Stimulated activated CD8-positive, alpha-beta memory T cell treated with anti-CD3 and anti-CD28 coated beads, Interleukin-12 subunit alpha, Interleukin-12 subunit beta, amount 100 ng/mL, for 4 hours (primary cell): Measurements from ENCODE around the gene ZNF586.
"Not testable (repeated sequence)": the region's sequence is repeated elsewhere in the genome, so short reads cannot be mapped to it uniquely, and the experiment has no call there.

Experiments used
- DNase-seq: peaks from one replicate; pipeline ENCODE4 v3.0.0-alpha.2; 2020; ENCODE audit warnings: low read depth

Gene ZNF586

DNA sequence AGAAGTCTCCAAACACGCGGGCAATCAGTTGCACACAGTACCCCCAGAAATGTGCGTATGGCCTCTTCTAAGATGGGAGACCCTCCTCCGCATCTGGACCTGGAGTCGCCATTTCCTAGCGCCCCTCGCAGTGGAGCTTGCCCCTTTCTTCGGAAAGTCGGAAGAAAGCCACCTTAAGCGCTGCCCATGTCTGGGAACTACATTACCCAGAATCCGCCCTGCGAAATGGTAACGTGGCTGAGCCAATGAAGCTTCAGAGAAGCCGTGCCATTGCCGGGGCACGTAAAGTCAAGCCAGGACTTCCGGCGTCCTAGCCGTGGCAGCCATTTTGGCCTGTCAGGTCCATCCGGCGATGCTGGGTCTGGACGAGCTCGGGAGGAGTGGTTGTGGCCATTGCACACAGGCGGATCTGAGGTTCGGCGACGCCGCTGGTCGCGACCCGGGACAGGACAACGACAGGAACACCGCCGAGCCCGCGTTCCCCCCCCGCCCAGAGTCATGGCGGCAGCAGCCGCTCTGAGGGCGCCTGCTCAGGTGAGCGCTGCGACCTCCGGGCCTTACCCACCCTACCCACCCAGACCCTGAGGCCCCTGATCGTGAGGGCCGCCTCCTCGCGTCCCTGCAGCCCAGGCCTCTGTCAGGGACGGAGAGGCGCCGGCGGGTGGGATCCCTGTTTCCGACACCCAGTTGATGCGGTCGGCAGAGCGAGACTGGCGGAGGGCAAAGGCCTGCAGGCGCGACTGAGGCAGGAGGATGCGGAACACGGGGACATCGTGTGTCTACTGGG lies at the start of gene ZNF586:
ZNF586 (plus strand) TSS at position 332 of the 787 bp plus-strand sequence; CDS start at position 499, 167 bp downstream.
- DNase-seq: peak; percentile 74

DNA sequence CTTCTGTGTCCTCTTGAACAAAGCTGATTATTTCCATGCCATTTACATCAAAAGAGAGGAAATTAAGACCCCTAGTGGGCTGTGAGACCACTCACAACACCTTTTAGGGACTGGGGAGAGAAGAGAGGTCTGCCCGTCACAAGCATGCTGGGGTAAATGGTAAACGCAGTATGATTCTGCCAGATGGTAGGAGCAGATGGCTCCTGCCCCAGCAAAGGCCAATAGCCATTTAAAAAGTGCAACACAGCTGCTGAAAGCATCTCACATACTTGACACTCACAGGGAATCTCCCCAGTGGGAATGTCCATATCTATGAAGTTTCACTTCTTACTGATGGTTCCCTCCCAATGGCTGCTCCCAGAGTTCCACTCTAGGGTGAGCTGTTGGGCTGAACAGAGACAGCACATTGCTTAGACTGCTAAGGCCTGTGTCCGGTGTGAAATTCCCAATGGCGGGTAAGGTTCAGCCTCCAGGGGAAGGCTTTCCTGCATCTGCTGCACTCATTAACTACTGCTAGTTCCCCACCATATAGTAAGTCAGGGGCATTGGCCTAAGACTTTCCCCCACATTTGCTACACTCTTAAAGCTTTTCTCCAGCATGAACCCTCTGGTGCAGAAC lies 49.5 kb upstream of the ZNF586 start:
- no peak for DNase-seq

DNA sequence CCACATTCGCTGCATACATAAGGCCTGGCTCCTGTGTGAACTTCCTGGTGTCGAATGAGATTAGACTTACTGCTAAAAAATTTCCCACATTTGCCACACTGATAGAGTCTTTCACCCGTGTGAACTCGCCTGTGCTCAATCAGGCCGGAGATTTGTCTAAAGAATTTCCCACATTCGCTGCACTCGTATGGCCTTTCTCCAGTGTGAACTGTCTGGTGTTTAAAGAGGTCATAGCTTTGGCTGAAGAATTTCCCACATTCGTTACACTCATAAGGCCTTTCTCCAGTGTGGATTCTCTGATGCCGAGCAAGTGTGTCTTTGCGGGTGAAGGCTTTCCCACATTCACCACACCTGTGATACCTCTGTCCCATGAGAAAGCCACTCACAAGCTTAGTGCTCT lies 48.6 kb upstream of the ZNF586 start:
- no peak for DNase-seq

DNA sequence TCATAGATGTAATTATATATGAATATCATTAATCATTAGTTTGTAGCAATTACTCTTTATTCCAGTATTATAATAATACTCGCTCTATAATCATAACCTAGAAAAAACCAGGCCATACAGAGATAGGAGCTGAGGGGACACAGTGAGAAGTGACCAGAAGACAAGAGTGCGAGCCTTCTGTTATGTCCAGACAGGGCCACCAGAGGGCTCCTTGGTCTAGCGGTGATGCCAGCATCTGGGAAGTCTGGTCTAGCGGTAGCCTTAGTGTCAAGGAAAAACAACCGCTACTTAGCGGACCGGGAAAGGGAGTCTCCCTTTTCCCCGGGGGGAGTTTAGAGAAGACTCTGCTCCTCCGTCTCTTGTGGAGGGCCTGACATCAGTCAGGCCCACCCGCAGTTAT lies 31.2 kb upstream of the ZNF586 start:
- DNase-seq: not testable (repeated sequence)

DNA sequence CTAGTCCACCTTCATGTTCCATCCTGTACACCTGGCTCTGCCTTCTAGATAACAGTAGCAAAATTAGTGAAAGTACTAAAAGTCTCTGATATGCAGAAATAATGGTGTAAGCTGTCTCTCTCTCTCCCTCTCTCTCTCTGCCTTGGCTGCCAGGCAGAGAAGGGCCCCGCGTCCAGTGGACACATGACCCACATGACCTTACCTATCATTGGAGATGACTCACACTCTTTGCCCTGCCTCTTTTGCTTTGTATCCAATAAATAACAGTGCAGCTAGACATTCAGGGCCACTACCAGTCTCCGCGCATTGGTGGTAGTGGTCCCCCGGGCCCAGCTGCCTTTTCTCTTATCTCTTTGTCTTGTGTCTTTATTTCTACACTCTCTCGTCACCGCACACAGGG lies 30.7 kb upstream of the ZNF586 start:
- not testable (repeated sequence) for DNase-seq

DNA sequence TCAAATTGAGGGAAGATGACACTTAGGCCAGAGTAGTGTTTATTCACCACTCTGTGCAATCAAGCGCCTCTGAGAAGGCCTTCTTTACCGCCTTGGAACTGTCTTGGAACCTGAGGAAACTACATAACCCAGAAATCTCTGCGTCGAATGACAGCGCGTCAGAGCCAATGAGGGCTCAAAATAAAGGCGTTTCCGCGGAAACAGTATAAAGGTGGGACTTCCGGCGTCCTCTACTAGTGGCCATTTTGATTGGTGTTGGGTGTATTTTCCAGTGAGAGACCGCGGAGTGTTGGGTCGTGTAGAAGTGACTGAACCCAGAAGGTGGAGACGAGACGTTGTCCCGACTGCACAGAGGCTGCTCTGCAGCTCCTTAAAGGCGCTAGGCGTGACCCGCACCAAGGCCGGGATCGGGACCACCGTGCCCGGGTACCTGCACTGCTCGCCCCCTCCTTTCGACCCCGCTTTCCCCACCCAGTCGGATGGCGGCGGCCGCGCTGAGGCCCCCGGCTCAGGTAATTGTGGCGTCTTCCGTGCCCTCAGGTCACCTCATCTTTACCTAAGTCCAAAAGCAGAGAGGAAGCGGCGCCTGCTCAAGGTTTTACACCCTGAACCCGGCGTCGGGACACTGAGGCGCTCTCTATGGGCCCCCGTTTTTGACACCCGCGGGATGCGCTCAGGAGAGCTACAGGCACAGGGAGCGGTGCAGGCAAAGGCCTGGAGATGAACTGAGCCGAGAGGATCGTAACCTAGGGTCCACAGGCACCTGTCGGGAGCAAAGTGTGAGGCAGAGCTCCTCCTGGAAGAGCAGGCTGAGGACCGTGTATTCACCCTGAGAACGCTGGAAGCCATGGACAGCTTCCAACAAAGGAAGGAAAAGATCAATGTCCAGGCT lies 22.6 kb upstream of the ZNF586 start, which contains the start of gene ZNF776:
ZNF776 (plus strand) TSS at position 236 of the 892 bp plus-strand sequence; CDS start at position 480, 244 bp downstream.
- peak; percentile 64 for DNase-seq

DNA sequence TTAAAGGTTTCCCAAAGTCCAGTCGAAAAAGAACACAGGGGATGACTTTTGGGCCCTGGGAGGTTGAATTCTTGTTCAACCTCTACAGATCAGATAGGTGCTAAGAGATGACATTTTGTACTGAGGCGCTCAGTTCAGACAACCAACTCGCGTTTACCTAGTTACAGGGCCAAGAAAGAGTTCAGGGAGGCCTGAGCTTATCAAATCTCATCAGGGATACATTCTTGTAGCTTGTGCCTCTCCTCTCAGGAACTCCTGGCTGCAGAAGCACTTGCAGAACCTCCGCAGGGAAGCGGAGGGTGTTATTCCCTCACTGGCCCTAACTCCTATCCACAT lies 22.0 kb upstream of the ZNF586 start:
- DNase-seq: no peak

DNA sequence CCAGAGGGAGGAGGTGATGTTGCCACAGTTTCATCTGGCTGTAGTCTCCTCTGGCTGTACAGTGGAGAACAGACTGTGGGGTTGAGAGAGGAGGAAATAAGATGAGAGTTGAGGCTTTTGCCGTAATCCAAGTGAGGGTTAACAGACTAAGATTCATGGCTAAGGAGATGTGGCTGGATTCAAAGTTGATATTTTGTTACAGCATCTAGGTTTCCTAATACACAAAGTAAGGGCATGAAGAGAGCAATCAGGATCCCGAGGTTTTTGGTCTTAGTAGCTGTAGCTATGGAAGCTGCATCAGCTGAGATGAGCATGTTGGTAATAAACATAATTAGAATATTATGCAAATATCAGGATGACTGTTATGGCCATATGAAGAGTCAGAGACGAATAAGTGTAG lies 21.4 kb upstream of the ZNF586 start:
- no peak for DNase-seq

DNA sequence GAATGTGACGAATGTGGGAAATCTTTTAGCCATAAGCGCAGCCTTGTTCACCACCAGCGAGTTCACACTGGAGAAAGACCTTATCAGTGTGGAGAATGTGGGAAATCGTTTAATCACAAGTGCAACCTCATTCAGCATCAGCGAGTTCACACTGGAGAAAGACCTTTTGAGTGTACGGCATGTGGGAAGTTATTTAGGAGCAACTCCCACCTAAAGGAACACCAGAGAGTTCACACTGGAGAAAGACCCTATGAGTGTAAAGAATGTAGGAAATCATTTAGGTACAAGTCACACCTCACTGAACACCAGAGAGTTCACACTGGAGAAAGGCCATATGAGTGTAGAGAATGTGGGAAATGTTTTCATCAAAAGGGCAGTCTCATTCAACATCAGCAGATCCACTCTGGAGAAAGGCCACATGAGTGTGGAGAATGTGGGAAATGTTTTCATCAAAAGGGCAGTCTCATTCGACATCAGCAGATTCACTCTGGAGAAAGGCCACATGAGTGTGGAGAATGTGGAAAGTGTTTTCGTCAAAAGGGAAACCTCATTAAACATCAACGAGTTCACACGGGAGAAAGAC lies 15.3 kb upstream of the ZNF586 start:
- DNase-seq: no peak

DNA sequence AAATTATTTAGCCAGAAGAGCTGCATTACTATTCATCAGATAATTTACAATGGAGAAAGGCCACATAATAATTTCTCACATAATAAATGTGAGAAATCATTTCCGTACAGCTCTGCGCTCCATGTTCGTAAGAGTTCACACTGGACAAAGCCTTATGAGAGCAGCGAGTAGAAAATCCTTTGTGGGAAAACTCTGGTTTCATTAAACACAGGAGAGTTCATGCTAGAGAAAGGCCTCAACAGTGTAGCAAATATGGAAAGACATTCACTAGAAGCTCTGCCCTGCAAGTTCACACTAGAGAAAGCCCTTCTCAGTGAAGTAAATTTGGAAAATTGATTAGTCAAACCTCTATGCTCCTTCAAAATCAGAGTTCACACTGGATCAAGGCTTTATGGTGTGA lies 14.4 kb upstream of the ZNF586 start:
- no peak for DNase-seq

DNA sequence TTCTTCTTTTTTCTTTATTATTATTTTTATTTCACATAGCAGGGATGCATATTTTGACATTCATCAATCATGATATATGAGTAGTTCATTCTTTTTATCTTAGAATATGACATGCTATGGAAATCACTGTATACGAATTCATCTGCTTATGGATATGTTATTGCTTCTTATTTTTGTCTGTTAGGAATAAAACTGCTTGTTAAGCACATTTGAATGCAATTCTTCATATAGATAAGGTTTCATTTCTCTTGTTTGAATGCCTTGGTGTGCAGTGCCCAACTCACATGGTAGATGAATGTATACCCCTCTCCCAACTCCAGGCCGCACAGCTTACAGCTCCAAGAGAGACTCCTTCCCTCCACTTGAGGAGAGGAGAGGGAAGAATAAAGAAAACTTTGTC lies 11.5 kb upstream of the ZNF586 start:
- DNase-seq: no peak

DNA sequence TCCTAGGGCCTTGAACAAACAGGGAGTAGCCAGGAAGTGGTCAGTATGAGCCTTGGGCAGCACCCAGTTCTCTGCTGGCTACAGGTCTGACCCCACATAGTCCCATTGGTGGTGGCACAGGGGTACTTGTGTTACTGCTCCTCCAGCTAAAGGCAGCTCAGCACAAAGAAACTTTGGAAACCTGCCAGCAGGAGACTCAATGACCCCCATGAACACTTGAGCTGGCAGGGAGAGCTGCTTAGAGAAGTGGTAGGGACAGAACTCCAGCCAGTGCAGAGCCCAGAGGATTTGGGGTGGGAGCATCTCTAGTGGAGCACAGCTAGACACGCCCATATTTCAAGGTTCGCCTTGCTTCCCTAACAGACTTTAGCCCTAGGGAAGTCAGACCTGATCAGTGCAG lies 10.4 kb upstream of the ZNF586 start:
- no peak for DNase-seq

DNA sequence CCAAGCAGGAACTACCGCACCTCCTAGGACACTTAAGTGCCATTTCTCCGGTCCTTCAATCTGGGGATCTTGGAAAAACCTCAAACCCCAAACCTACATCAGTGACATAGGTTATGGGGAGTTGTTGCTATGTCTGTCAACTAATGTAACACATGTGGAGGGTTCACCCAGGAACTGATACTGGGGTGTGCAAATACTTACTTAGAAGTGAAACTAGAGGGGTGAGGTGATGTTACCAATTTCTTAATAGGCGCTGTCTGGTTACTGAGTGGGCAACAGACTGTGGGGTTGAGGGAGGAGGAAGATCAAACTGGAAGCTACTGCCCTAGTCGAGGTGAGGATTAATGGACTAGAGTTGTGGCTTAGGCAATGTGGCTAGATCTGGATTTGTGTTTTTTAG lies 1.9 kb downstream of the ZNF586 start:
- DNase-seq: no peak

DNA sequence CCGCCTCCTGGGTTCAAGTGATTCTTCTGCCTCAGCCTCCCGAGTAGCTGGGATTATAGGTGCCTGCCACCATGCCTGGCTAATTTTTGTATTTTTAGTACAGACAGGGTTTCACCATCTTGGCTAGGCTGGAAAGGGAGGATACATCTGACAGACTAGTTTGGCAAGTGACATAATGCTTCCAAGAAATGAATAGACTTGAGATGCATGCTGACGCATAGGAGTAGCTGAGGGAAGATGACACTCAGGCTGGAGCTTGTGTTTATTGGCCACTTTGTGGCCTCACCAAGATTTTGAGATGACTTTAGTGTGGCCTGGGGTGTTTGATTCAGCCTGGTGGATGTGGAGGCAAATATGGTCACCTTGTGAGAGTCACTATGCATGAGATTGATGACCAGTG lies 4.0 kb downstream of the ZNF586 start:
- no peak for DNase-seq

DNA sequence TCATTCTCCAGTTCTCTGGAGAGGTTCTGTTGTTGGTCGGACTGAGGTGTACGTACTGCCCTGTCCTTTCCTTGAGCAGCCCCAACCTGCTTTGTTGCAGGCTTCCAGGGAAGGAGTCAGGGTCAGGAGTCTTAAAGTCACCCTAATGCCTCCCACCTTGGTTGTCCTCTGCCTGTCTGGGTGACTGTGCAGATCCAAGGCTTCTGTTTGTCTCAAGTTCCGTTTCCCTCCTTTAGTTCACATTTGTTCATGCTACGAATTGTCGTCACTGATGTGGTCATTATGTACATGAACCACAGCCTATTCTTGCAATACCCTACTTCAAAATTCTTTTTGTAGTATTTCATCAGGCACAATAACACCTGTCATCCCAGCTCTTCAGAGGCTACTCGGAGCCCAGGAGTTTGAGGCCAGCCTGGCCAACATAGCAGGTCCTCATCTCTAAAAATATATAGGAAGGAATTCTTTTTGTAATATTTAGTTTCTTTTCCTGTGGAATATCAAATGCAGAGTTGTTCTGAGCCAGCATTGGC lies 7.4 kb downstream of the ZNF586 start:
- DNase-seq: no peak

DNA sequence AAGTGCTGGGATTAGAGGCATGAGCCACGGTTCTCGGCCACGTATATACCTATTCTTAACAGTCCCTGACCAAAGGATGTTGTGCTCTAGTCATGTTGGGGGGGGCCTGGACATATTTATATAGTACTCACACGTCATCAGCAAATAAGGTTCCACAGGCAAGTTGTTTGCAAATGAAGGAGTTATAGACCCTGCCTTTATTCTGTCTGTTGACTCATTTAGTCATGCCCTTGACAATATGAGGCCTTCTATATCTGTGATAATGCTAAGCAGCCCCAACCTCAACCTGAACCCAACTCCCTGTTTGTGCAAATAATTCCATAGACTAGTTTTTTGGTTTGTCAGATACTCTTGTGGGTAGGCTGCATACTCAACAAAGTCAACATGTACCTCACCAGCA lies 8.9 kb downstream of the ZNF586 start:
- DNase-seq: no peak

DNA sequence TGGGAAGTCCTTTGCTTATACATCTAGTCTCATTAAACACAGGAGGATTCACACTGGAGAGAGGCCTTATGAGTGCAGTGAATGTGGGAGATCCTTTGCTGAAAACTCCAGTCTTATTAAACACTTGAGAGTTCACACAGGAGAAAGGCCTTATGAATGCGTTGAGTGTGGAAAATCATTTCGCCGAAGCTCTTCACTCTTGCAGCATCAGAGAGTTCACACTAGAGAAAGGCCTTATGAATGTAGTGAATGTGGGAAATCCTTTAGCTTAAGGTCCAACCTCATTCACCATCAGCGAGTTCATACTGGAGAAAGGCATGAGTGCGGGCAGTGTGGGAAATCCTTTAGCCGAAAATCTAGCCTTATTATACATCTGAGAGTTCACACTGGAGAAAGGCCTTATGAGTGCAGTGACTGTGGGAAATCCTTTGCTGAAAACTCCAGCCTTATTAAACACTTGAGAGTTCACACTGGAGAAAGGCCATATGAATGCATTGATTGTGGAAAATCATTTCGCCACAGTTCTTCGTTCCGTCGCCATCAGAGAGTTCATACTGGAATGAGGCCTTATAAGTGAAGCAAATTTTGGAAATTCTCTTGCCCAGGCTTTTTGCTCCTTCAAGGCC lies 9.9 kb downstream of the ZNF586 start:
- DNase-seq: no peak

DNA sequence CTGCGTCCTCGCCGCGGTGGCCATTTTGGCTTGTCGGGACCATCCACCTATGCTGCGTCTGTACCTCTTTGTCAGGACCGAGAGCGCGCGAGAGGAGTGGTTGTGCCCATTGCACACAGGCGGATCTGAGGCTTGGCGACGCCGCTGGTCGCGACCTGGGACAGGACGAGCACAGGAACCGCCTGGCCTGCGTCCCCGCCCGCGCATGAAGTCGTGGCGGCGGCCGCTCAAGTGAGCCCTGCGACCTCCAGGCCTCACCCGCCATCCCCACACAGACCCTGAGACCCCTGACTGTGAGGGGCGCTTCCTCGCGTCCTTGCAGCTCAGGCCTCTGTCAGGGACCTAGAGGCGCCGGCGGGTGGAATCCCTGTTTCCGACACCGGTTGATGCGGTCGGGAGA lies 16.8 kb downstream of the ZNF586 start:
- DNase-seq: no peak

DNA sequence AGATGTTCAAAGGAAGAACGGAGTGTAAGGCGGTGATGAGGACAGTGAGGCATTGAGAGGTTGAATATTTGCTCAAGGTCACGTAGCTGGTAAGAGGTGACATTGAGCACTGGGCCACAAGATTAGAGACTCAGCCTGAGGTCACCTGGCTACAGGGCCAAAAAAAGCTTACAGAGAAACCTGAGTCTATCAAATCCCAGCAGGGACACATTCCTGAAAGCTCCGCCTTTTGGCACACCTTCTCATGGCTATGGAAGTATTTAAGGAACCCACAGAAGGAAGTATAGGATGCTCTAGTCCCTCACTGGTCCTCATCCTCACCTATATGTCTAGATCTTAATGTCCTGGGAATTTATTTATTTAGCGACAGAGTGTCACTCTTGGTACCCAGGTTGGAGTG lies 17.4 kb downstream of the ZNF586 start:
- DNase-seq: no peak

DNA sequence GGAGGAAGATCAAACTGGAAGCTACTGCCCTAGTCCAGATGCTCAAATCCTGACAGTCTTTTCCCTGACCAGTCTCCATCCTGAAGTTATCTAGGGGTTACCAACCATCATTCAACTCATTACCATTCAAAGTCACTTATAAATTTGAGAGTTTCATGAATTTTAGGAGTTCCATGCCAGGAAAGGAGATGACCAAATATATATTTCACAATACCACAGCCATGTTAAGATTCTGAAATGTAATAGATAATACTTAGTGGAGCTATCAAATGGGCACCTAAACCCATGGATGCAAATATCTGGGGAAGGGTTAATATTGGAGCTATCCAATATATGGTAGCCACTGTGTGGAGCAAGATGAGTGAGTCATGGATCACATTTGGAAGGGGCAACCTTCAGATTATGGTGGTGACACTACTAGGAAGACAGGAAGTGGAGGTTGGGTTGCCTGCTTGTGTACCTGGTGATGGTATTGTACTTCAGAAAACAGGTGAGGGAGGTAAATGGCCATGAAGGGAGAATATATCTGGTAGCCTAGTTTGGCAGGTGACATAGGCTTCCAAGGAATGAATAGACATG lies 18.7 kb downstream of the ZNF586 start:
- no peak for DNase-seq

DNA sequence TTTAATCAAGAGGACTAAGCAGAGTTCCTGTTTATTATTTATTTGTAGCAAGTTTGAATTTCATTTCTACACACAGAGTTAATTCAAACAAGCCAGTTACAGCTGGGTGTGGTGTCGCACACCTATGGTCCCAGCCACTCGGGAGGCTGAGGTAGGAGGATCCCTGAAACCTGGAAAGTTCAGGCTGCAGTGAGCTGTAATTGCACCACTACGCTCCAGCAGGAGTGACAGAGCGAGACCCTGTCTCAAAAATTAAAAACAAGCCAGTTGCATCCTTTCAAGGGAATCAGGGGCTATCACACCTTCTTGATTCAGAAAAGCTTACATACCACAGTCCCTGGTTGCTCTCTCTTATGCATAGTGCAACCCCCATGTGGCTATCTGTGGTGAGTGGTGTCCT lies 19.8 kb downstream of the ZNF586 start:
- no peak for DNase-seq
